Right atrium auricular region (tissue), 2 donors: ENCODE data around the gene RUVBL1. TPM values are rescaled to one million over a fixed set of nuclear protein-coding genes. Genes with fewer than 3 reads are reported as not detected.

Experiments used
- DNase-seq: peaks from one replicate; pipeline ENCODE4 v3.0.0-alpha.2; 2019; ENCODE audit warnings: low spot score
- H3K27ac ChIP-seq, 2 donors: fragments of 200-600 bp; sonication (generic); 1 replicate in 1 of 2; 2 replicates in 1 of 2; pipeline ENCODE4 v1.5.1; 2016 to 2019
- H3K27me3 ChIP-seq, 2 donors: fragments of 200-600 bp; sonication (generic); one replicate each; pipeline versions ENCODE4 v1.5.1 to v1.6.0; 2017 to 2019
- H3K36me3 ChIP-seq: fragments of 200-600 bp; sonication (generic); one replicate; pipeline ENCODE4 v1.5.1; 2016
- H3K4me1 ChIP-seq, 2 donors: fragments of 200-600 bp; sonication (generic); one replicate each; pipeline versions ENCODE4 v1.5.1 to v1.6.0; 2017 to 2019
- H3K4me3 ChIP-seq, 2 donors: fragments of 200-600 bp; sonication (generic); 1 replicate in 1 of 2; 2 replicates in 1 of 2; pipeline ENCODE4 v1.5.1; 2017 to 2019; ENCODE audit warnings: mild to moderate bottlenecking in 1 of 2, moderate library complexity in 1 of 2
- H3K9me3 ChIP-seq, 2 donors: fragments of 200-600 bp; sonication (generic); one replicate each; pipeline ENCODE4 v1.5.1; 2019
- CTCF ChIP-seq, 2 donors: fragments of 200-600 bp; sonication (generic); IDR thresholded peaks; one replicate each; pipeline ENCODE4 v1.5.1; 2019; ENCODE audit warnings: antibody characterized with exemption in 2 of 2
- total RNA-seq, 2 donors: library from RNA; depleted of rRNA; stranded (reverse); fragments of >200 nt; gene quantifications; one replicate each; pipeline ENCODE4 v1.1.0, GENCODE V29; 2016

The RUVBL1 gene
- total RNA-seq, 2 donors from 2014 or later = 20.9 to 31.0 TPM

GRCh38 chr3:128062033-128062745, 61.4 kb downstream of the RUVBL1 start:
- DNase-seq = no peak

DNA sequence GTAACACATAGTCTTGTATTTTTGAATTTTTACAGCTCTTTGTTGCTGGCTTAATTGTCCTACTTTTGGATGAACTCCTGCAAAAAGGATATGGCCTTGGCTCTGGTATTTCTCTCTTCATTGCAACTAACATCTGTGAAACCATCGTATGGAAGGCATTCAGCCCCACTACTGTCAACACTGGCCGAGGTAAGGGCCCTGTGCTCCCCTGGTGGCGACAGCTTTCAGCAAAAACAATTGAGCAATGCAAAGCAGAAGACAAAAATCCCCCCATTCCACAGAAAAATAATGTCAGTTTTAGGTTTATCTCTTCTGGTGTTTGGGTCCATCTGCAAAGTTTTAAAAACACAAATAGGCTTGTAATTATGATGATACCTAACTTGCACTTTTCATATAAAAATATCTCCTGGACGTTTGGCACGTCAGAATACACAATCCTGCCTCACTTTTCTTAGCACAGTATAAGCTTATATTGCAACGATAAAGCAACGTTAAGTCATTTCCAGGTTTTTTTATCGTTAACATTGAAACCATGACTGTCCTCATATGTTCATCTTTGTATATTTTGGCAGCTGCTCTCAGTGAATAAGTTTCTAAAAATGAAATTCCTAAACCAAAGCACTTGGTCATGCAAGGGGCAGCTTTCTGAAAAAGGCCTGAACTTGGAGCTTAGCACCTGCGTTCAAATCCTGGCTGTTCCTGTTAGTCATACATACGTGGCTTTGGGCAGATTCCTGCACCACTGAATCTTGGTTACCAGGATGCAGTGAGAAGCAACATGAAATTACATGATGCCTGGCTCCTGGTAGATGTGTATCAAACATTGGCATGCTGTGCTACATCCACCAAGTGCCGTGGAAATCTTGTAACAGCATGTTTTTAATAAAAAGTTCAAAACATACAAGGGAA, 62.9 kb downstream of the RUVBL1 start:
- Histone ChIP-seq H3K4me1 (no peaks in the 10 kb centered on the region), H3K27me3 (no peaks in the 10 kb centered on the region), H3K4me3 (no peak overlapping the region), H3K9me3 (no peaks in the 10 kb centered on the region), H3K36me3 (peaks cover 97% of the 10 kb centered on the region), H3K27ac (no peak overlapping the region)
- no peak for TF ChIP-seq CTCF (IDR thresholded peaks at IDR 0.05)
- DNase-seq = no peak

More at GRCh38 chr3:128062033-128062745, 61.4 kb downstream of the RUVBL1 start:
- no peak overlapping the region for H3K4me3 ChIP-seq
- no peaks in the 10 kb centered on the region for H3K27me3 ChIP-seq
- peaks cover 97% of the 10 kb centered on the region for H3K36me3 ChIP-seq
- no peaks in the 10 kb centered on the region for H3K9me3 ChIP-seq
- H3K27ac ChIP-seq = no peak overlapping the region
- no peak for TF ChIP-seq CTCF (IDR thresholded peaks at IDR 0.05)
- no peaks in the 10 kb centered on the region for H3K4me1 ChIP-seq

- Histone ChIP-seq H3K9me3 (no peaks in the 10 kb centered on the region), H3K27me3 (no peaks in the 10 kb centered on the region), H3K27ac (no peak overlapping the region), H3K4me1 (peaks cover 0 to 31% of the 10 kb centered on the region in 2 donors), H3K4me3 (no peak overlapping the region), H3K36me3 (peaks cover 61% of the 10 kb centered on the region)
- TF ChIP-seq CTCF (IDR thresholded peaks at IDR 0.05) = no peak
- no peak for DNase-seq
Measured at GRCh38 chr3:128056258-128056657, 67.4 kb downstream of the RUVBL1 start.

- Histone ChIP-seq H3K4me1 (peaks cover 0 to 35% of the 10 kb centered on the region in 2 donors), H3K27me3 (no peaks in the 10 kb centered on the region), H3K36me3 (peaks cover 42% of the 10 kb centered on the region), H3K9me3 (no peaks in the 10 kb centered on the region), H3K4me3 (peak overlapping the region in 1 of 2 donors; percentile 15), H3K27ac (peak overlapping the region in 1 of 2 donors; percentile 95)
- TF ChIP-seq CTCF (IDR thresholded peaks at IDR 0.05) = no peak
- no peak for DNase-seq
Measured at GRCh38 chr3:128054367-128054766, 69.2 kb downstream of the RUVBL1 start.

- no peak for TF ChIP-seq CTCF (IDR thresholded peaks at IDR 0.05)
- Histone ChIP-seq H3K27ac (peak overlapping the region; percentile 93 to 95), H3K4me1 (peaks cover 0 to 35% of the 10 kb centered on the region in 2 donors), H3K4me3 (peak overlapping the region; percentile 95 to 98), H3K9me3 (no peaks in the 10 kb centered on the region), H3K36me3 (peaks cover 34% of the 10 kb centered on the region), H3K27me3 (no peaks in the 10 kb centered on the region)
- DNase-seq = no peak
Measured at GRCh38 chr3:128053614-128054013, 70.0 kb downstream of the RUVBL1 start.
